OCI-LY1 (cell line): ENCODE measurements around the gene OR1K1.
A peak's percentile ranks its signal among the peaks of the same experiment; 100 is the strongest.
"Not testable (repeated sequence)": the region's sequence is repeated elsewhere in the genome, so short reads cannot be mapped to it uniquely, and the experiment has no call there.

Experiments
- H2AFZ ChIP-seq: fragments of 200-600 bp; sonication (generic), shearing (Covaris generic); 2 replicates; pipeline ENCODE4 v1.6.0; 2014; ENCODE audit warnings: antibody characterized with exemption, mild to moderate bottlenecking, low read length
- H3F3A ChIP-seq: fragments of 200-600 bp; sonication (generic), shearing (Covaris generic); 2 replicates; pipeline ENCODE4 v1.6.0; 2014; ENCODE audit warnings: mild to moderate bottlenecking, antibody characterized with exemption, low read length, moderate library complexity; ENCODE audit not compliant: insufficient read depth
- H3K27ac ChIP-seq: fragments of 200-600 bp; sonication (generic); 2 replicates; pipeline ENCODE4 v1.5.1; 2014; ENCODE audit warnings: low read length, mixed run types, mild to moderate bottlenecking, low read depth; ENCODE audit not compliant: poor library complexity, severe bottlenecking
- H3K27me3 ChIP-seq: fragments of 200-600 bp; sonication (generic); 2 replicates; pipeline ENCODE4 v1.6.0; 2014; ENCODE audit warnings: antibody characterized with exemption, mild to moderate bottlenecking, low read length, moderate library complexity; ENCODE audit not compliant: insufficient read depth
- H3K36me3 ChIP-seq: fragments of 200-600 bp; sonication (generic); 2 replicates; pipeline ENCODE4 v1.6.1; 2014; ENCODE audit warnings: mild to moderate bottlenecking, antibody characterized with exemption, low read length, moderate library complexity, mixed read lengths; ENCODE audit not compliant: insufficient read depth
- H3K4me1 ChIP-seq: fragments of 200-600 bp; sonication (generic); 2 replicates; pipeline ENCODE4 v1.5.1; 2014; ENCODE audit warnings: mild to moderate bottlenecking, low read length, moderate library complexity; ENCODE audit not compliant: insufficient read depth, severe bottlenecking
- H3K4me2 ChIP-seq: fragments of 200-600 bp; sonication (generic), shearing (Covaris generic); 2 replicates; pipeline ENCODE4 v1.6.1; 2014; ENCODE audit warnings: low read length
- H3K4me3 ChIP-seq: fragments of 200-600 bp; sonication (generic); 2 replicates; pipeline ENCODE4 v1.5.1; 2014; ENCODE audit warnings: low read length, low read depth, mild to moderate bottlenecking, mixed read lengths; ENCODE audit not compliant: poor library complexity, severe bottlenecking
- H3K79me2 ChIP-seq: fragments of 200-600 bp; shearing (Covaris generic); 2 replicates; pipeline ENCODE4 v1.6.1; 2016; ENCODE audit warnings: mixed run types, low read length, mixed read lengths; ENCODE audit not compliant: insufficient read depth
- H3K9ac ChIP-seq: fragments of 200-600 bp; sonication (generic), shearing (Covaris generic); 2 replicates; pipeline ENCODE4 v1.6.1; 2014; ENCODE audit warnings: mild to moderate bottlenecking, low read length, mixed read lengths
- H3K9me2 ChIP-seq: fragments of 200-600 bp; sonication (generic), shearing (Covaris generic); 2 replicates; pipeline ENCODE4 v1.6.1; 2014; ENCODE audit warnings: low read depth, mild to moderate bottlenecking, low read length, mixed read lengths
- H3K9me3 ChIP-seq: fragments of 200-600 bp; shearing (Covaris generic); 2 replicates; pipeline ENCODE4 v1.6.1; 2014; ENCODE audit warnings: low read length, mixed read lengths
- H4K20me1 ChIP-seq: fragments of 200-600 bp; sonication (generic), shearing (Covaris generic); 2 replicates; pipeline ENCODE4 v1.6.0; 2016; ENCODE audit warnings: mild to moderate bottlenecking, low read length; ENCODE audit not compliant: insufficient read depth
- EZH2 ChIP-seq: fragments of 200-600 bp; sonication (generic), shearing (Covaris generic); IDR thresholded peaks from 2 replicates; pipeline ENCODE4 v1.8.0; 2017; ENCODE audit warnings: borderline replicate concordance, mixed run types, mild to moderate bottlenecking, antibody characterized with exemption, low read length, moderate library complexity, mixed read lengths
- TF ChIP-seq, protein P1 (sequence below): fragments of 200-600 bp; sonication (generic), shearing (Covaris generic); IDR thresholded peaks from 2 replicates; pipeline ENCODE4 v1.5.1; 2017; ENCODE audit warnings: mild to moderate bottlenecking, antibody characterized with exemption, low read length, moderate library complexity, mixed read lengths

OR1K1 gene

DNA sequence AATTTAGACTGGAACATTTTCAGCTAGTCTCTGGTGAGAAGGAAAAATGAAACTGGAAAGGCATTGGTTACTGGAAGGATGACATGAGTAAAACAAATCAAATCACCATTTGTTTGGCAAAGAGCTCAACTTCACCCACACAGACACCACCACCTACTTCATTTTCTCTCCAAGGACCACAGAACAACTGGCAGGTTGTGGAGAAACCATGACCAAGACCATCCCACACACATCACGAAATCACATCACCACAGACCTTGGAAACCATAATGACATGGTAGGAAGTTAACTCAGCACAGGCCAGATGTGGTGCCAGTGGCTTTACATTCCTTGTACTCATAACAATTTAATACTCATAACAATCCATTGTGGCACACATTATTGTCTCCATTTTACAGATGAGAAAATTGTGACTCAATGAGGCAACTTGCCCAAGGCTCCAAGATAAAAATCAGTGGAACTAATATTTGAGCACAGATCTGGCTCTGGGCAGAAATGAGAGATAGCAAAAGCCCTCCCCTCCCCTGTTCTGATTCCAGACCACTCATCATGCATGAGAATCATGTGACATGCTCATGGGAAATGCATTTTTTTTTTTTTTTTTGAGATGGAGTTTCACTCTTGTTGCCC lies 7.5 kb downstream of the OR1K1 start:
- Histone ChIP-seq H2AFZ (no peak overlapping the region), H4K20me1 (no peaks in the 10 kb centered on the region), H3K4me2 (no peak overlapping the region), H3F3A (no peaks in the 10 kb centered on the region), H3K4me1 (no peaks in the 10 kb centered on the region), H3K9me3 (no peaks in the 10 kb centered on the region), H3K79me2 (no peaks in the 10 kb centered on the region), H3K9me2 (no peaks in the 10 kb centered on the region), H3K27ac (no peak overlapping the region), H3K4me3 (no peak overlapping the region), H3K27me3 (no peaks in the 10 kb centered on the region), H3K36me3 (no peaks in the 10 kb centered on the region), H3K9ac (no peak overlapping the region)
- TF ChIP-seq EZH2: no peak
- TF ChIP-seq, protein P1, sequence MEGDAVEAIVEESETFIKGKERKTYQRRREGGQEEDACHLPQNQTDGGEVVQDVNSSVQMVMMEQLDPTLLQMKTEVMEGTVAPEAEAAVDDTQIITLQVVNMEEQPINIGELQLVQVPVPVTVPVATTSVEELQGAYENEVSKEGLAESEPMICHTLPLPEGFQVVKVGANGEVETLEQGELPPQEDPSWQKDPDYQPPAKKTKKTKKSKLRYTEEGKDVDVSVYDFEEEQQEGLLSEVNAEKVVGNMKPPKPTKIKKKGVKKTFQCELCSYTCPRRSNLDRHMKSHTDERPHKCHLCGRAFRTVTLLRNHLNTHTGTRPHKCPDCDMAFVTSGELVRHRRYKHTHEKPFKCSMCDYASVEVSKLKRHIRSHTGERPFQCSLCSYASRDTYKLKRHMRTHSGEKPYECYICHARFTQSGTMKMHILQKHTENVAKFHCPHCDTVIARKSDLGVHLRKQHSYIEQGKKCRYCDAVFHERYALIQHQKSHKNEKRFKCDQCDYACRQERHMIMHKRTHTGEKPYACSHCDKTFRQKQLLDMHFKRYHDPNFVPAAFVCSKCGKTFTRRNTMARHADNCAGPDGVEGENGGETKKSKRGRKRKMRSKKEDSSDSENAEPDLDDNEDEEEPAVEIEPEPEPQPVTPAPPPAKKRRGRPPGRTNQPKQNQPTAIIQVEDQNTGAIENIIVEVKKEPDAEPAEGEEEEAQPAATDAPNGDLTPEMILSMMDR: no peak

DNA sequence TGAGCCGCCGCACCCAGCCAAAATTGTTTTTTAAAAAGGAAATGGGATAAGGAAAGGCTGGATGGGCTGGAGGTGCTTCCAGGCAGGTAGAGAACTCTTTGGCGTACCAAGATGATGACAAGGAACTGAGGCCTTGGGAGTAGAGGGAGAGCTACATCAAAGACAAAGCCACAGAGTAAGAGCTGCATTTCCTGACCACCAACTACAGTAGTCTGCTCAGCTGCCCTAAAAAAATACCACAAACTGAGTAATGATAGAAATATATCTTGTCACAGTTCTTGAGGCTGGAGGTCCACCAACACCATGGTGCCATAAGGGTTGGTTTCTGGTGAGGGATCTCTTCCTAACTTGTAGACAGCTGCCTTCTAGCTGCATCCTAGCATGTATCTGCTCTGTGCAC lies 8.2 kb downstream of the OR1K1 start:
- H3K9ac ChIP-seq: no peak overlapping the region

DNA sequence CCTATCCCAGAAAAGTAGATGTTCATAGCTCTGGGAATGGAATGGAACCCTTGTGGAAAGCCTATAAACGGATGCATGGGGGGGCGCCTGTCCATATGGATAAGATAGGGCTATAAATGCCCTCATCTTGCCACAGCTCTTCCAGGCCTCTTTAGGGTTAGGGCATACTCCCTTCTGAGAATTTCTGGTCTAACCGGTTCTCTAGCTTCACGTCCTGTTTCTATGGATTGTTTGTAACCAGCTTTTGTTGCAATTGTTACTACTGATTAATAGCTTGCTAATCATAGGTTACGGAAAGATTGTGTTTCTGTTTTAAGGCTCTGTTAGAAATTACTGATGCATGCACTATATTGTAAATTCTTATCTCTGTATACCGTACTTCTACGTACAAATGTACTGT lies 9.3 kb downstream of the OR1K1 start:
- not testable (repeated sequence) for H3K79me2 ChIP-seq, H3K4me2 ChIP-seq, H3K4me3 ChIP-seq, H4K20me1 ChIP-seq, H2AFZ ChIP-seq, H3K9ac ChIP-seq, H3F3A ChIP-seq, H3K4me1 ChIP-seq, H3K36me3 ChIP-seq, H3K9me3 ChIP-seq, H3K27ac ChIP-seq, H3K9me2 ChIP-seq, H3K27me3 ChIP-seq

More for the DNA sequence above, 8.2 kb downstream of the OR1K1 start:
- Histone ChIP-seq H2AFZ (no peak overlapping the region), H3K79me2 (no peaks in the 10 kb centered on the region), H4K20me1 (no peaks in the 10 kb centered on the region), H3K27ac (no peak overlapping the region), H3K4me3 (no peak overlapping the region), H3K9me2 (no peaks in the 10 kb centered on the region), H3K4me2 (no peak overlapping the region), H3F3A (no peaks in the 10 kb centered on the region), H3K9me3 (no peaks in the 10 kb centered on the region), H3K36me3 (no peaks in the 10 kb centered on the region), H3K27me3 (no peaks in the 10 kb centered on the region), H3K4me1 (no peaks in the 10 kb centered on the region)
- TF ChIP-seq, protein P1: no peak
- no peak for TF ChIP-seq EZH2

DNA sequence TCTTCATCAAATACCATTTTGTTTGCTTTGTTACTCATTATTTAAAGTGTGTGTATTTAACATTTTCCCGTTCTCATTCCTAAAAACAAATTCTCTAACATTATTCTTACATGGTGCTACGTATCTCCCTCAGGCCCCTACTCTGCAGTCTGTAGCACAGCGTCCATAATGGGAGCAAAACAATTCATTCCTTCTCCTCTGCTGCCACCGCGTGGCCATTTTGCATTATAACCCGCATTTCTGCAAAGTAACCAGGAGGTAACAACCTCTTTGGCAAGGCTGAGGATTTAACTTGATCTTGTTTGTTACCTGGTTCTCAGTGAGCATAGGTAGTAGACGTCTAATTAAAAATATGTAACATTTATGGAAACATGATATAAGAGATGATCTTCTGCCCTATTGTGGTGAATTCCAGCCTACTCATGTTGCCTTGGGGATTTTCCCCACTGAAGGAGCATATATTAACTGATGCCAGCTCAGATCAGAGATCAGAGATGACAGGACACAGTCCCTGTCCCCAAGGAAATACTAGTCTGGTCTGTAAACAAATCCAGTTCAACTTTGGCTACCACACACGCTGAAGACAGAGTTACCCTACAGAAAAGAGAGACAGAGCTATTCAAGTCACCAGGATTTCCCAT lies 10.5 kb downstream of the OR1K1 start:
- H3K4me2 ChIP-seq: no peak overlapping the region
- H3K27me3 ChIP-seq: no peaks in the 10 kb centered on the region
- no peaks in the 10 kb centered on the region for H3F3A ChIP-seq
- peaks cover under 1% of the 10 kb centered on the region; the same call in 1 of the 2 replicates for H3K36me3 ChIP-seq
- H3K79me2 ChIP-seq: no peaks in the 10 kb centered on the region
- no peaks in the 10 kb centered on the region for H3K9me3 ChIP-seq
- TF ChIP-seq, protein P1: peak; percentile 80
- no peak for TF ChIP-seq EZH2
- H2AFZ ChIP-seq: no peak overlapping the region
- no peak overlapping the region for H3K9ac ChIP-seq
- H3K4me3 ChIP-seq: no peak overlapping the region
- H3K4me1 ChIP-seq: no peaks in the 10 kb centered on the region
- no peak overlapping the region for H3K27ac ChIP-seq
- no peaks in the 10 kb centered on the region for H4K20me1 ChIP-seq
- H3K9me2 ChIP-seq: no peaks in the 10 kb centered on the region
